ENCODE measurements around the gene ZNF544. TPM values are rescaled to one million over a fixed set of nuclear protein-coding genes. Genes with fewer than 3 reads are reported as not detected.

ZNF544 gene
- total RNA-seq (65.7 and 75.2 TPM in 2 replicates), polyA plus RNA-seq (37.1 and 41.4 TPM in 2 replicates), polyA minus RNA-seq (31.2 and 54.2 TPM in 2 replicates)
- total RNA-seq (2013) = 38.9 TPM

- POLR2A ChIA-PET = interaction anchor here (1.2 kb wide), 1 partner anchor 50 kb away, joined by 3 read pairs; the partner anchor contains the start of gene ZNF8
- CTCF ChIA-PET = interaction anchor here (1.3 kb wide), 1 partner anchor 9 kb away, joined by 3 read pairs; no protein-coding TSS in a partner anchor
- intact Hi-C loops (cut with micrococcal nuclease) = loop anchor here (1.0 to 2.0 kb wide), 2 partner anchors 45 to 76 kb away; partner anchors contain the start of genes ERVK3-1 and ZNF274
- H3K27ac ChIP-seq (ENCODE audit: low read length in 2 of 2) = peak within 1 kb of the TSS; percentile 19 to 73
- peaks cover 11 to 24% of the 10 kb centered on the region in 2 donors for H3K4me1 ChIP-seq (ENCODE audit: control insufficient read depth in 2 of 2, insufficient read depth in 2 of 2, low read length in 2 of 2)
- no peaks in the 10 kb centered on the region for H3K79me2 ChIP-seq (ENCODE audit: control insufficient read depth, insufficient read depth, low read length)
- Mint-ChIP-seq H3K27me3 (no peaks in the 10 kb centered on the region), H3K4me1 (peaks cover 29% of the 10 kb centered on the region), H3K9me3 (ENCODE audit: insufficient read depth) (peaks cover 8% of the 10 kb centered on the region), H3K4me3 (peak within 1 kb of the TSS; percentile 97), H3K27ac (peak within 1 kb of the TSS; percentile 91)
- H3K9me3 ChIP-seq (ENCODE audit: control extremely low read depth in 1 of 3, control insufficient read depth in 2 of 3, insufficient read depth in 1 of 3, low read length in 2 of 3) = peaks cover 0 to 43% (median 3%) of the 10 kb centered on the region in 3 donors
- H2AFZ ChIP-seq (ENCODE audit: insufficient read depth, low read depth, low read length, poor library complexity, severe bottlenecking) = peak within 1 kb of the TSS; percentile 98
- H3K36me3 ChIP-seq (replicated peaks in 1 of 2; ENCODE audit: control extremely low read depth in 1 of 2, control insufficient read depth in 1 of 2, extremely low read depth in 1 of 2, insufficient read depth in 2 of 2, low read length in 1 of 2) = peaks cover 5 to 33% of the 10 kb centered on the region in 2 experiments
- peak within 1 kb of the TSS; percentile 94 for H3K9ac ChIP-seq (ENCODE audit: low read length)
- H3K27me3 ChIP-seq (replicated peaks in 1 of 4; ENCODE audit: control extremely low read depth in 1 of 4, control insufficient read depth in 3 of 4, insufficient read depth in 4 of 4, low read length in 3 of 4) = no peaks in the 10 kb centered on the region
- peak within 1 kb of the TSS; percentile 97 for H3K4me2 ChIP-seq (replicated peaks; ENCODE audit: low read depth, low read length, poor library complexity, severe bottlenecking)
- peak; percentile 82 for ATAC-seq (ENCODE audit: low read depth)
- peak; percentile 22 for TF ChIP-seq CTCF (IDR thresholded peaks at IDR 0.05)
- TF ChIP-seq EZH2 (IDR thresholded peaks at IDR 0.05; ENCODE audit: borderline replicate concordance, insufficient read depth, low read depth, low read length, poor library complexity, severe bottlenecking) = no peak
- DNase-seq = peak; percentile 72
- under 1% methylated on average over 61 of the region's 62 CpGs for WGBS (ENCODE audit: insufficient coverage)
- H3K4me3 ChIP-seq (ENCODE audit: control extremely low read depth in 1 of 5, extremely low read depth in 1 of 5, insufficient read depth in 1 of 5, low read depth in 2 of 5, low read length in 4 of 5) = peak within 1 kb of the TSS; percentile 19 to 91 (median 87)
- H4K20me1 ChIP-seq (ENCODE audit: control insufficient read depth, insufficient read depth, low read length, poor library complexity, severe bottlenecking) = no peaks in the 10 kb centered on the region
Measured at GRCh38 chr19:58228585-58229254, at the start of gene ZNF544. Gene ZNF544, plus strand, starts transcription at chr19:58228914. Its CDS starts 15,110 bp downstream, at chr19:58244024.
